Naive thymus-derived CD4-positive, alpha-beta T cell (primary cell): ENCODE measurements around the gene FLRT2. TPM values are rescaled to one million over a fixed set of nuclear protein-coding genes. Genes with fewer than 3 reads are reported as not detected.
A peak's percentile ranks its signal among the peaks of the same experiment; 100 is the strongest.

Experiments
- ATAC-seq: fragments of 150-1000 bp; cut with Tn5 transposase; 2 replicates; pipeline ENCODE4 v1.10.0; 2021; ENCODE audit warnings: mild to moderate bottlenecking, moderate library complexity
- CTCF ChIA-PET: fragments of 350-600 bp; sonication (Branson Sonifier 250); formaldehyde crosslinking; loops from one replicate; lab custom pipeline; 2021; ENCODE audit warnings: antibody characterized with exemption; lab: Charles Lee
- POLR2A ChIA-PET: fragments of 350-600 bp; sonication (Branson Sonifier 250); formaldehyde crosslinking; loops from one replicate; lab custom pipeline; 2021; ENCODE audit warnings: antibody characterized with exemption, inconsistent platforms; lab: Charles Lee
- DNase-seq, 9 donors: peaks; one replicate each; pipeline versions ENCODE4 v3.0.0 to v3.0.0-alpha.2; 2020 to 2022; ENCODE audit warnings: mixed read lengths in 1 of 9
- H3K27ac ChIP-seq: one replicate; pipeline ENCODE4 v1.7.0; 2013; ENCODE audit warnings: mild to moderate bottlenecking, low read depth, low read length, moderate library complexity
- H3K27me3 ChIP-seq, 2 donors: one replicate each; pipeline ENCODE4 v1.7.0; 2013; ENCODE audit warnings: low read length in 2 of 2, mild to moderate bottlenecking in 2 of 2, moderate library complexity in 2 of 2; ENCODE audit not compliant: control insufficient read depth in 2 of 2, insufficient read depth in 2 of 2
- H3K36me3 ChIP-seq, 3 experiments: 1 replicate in 2 of 3; 2 replicates in 1 of 3; pipeline ENCODE4 v1.7.0; 2013; ENCODE audit warnings: low read length in 3 of 3, mild to moderate bottlenecking in 3 of 3, moderate library complexity in 1 of 3; ENCODE audit not compliant: insufficient read depth in 3 of 3, control insufficient read depth in 2 of 3
- H3K4me1 ChIP-seq, 2 donors: one replicate each; pipeline ENCODE4 v1.7.0; 2013; ENCODE audit warnings: low read length in 2 of 2, mild to moderate bottlenecking in 2 of 2, moderate library complexity in 1 of 2; ENCODE audit not compliant: control insufficient read depth in 2 of 2, insufficient read depth in 2 of 2
- H3K4me3 ChIP-seq: 2 replicates; pipeline ENCODE4 v1.7.0; 2013; ENCODE audit warnings: mild to moderate bottlenecking, low read length
- H3K9me3 ChIP-seq, 3 experiments: 1 replicate in 2 of 3; 2 replicates in 1 of 3; pipeline ENCODE4 v1.7.0; 2013; ENCODE audit warnings: low read length in 3 of 3; ENCODE audit not compliant: control insufficient read depth in 2 of 3
- H3K27ac Mint-ChIP-seq, 9 donors: one replicate each; pipeline ENCODE4 v1.8.0; 2020 to 2022; ENCODE audit warnings: mixed read lengths in 9 of 9, mild to moderate bottlenecking in 8 of 9, moderate library complexity in 5 of 9, inconsistent platforms in 2 of 9
- H3K27me3 Mint-ChIP-seq, 5 donors: one replicate each; pipeline ENCODE4 v1.8.0; 2021 to 2022; ENCODE audit warnings: mixed read lengths in 5 of 5, mild to moderate bottlenecking in 1 of 5
- H3K36me3 Mint-ChIP-seq, 5 donors: one replicate each; pipeline ENCODE4 v1.8.0; 2020 to 2022; ENCODE audit warnings: mixed read lengths in 5 of 5, mild to moderate bottlenecking in 3 of 5, inconsistent platforms in 1 of 5
- H3K4me1 Mint-ChIP-seq, 7 donors: one replicate each; pipeline ENCODE4 v1.8.0; 2020 to 2022; ENCODE audit warnings: mixed read lengths in 7 of 7, mild to moderate bottlenecking in 3 of 7, inconsistent platforms in 1 of 7
- H3K4me3 Mint-ChIP-seq, 10 donors: one replicate each; pipeline ENCODE4 v1.8.0; 2020 to 2022; ENCODE audit warnings: mild to moderate bottlenecking in 10 of 10, mixed read lengths in 10 of 10, moderate library complexity in 6 of 10, inconsistent platforms in 2 of 10
- H3K9me3 Mint-ChIP-seq, 11 donors: one replicate each; pipeline ENCODE4 v1.8.0; 2020 to 2022; ENCODE audit warnings: mixed read lengths in 11 of 11, mild to moderate bottlenecking in 4 of 11, inconsistent platforms in 1 of 11, moderate library complexity in 1 of 11
- intact Hi-C, 2 donors: fragments of 100-400 bp; cut with micrococcal nuclease; formaldehyde crosslinking; loops; one replicate each; pipeline ENCODE4 v1.15.1; 2023
- polyA plus RNA-seq, 2 donors: library from polyadenylated mRNA; unstranded; fragments of 300-500 nt; fragmentation: Illumina TruSeq; gene quantifications; one replicate each; pipeline ENCODE4 v1.2.3, GENCODE V29; 2021
- total RNA-seq, 6 experiments: library from RNA in 5 of 6; stranded (reverse) in 5 of 6; gene quantifications; 1 replicate in 5 of 6; 2 replicates in 1 of 6; pipeline ENCODE4 v1.2.3 and lab custom pipeline; 2021 to 2026

Gene FLRT2, protein sequence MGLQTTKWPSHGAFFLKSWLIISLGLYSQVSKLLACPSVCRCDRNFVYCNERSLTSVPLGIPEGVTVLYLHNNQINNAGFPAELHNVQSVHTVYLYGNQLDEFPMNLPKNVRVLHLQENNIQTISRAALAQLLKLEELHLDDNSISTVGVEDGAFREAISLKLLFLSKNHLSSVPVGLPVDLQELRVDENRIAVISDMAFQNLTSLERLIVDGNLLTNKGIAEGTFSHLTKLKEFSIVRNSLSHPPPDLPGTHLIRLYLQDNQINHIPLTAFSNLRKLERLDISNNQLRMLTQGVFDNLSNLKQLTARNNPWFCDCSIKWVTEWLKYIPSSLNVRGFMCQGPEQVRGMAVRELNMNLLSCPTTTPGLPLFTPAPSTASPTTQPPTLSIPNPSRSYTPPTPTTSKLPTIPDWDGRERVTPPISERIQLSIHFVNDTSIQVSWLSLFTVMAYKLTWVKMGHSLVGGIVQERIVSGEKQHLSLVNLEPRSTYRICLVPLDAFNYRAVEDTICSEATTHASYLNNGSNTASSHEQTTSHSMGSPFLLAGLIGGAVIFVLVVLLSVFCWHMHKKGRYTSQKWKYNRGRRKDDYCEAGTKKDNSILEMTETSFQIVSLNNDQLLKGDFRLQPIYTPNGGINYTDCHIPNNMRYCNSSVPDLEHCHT
- not detected for total RNA-seq
- polyA plus RNA-seq = not detected
- not detected for total RNA-seq (lab: John Stamatoyannopoulos, UW)

DNA sequence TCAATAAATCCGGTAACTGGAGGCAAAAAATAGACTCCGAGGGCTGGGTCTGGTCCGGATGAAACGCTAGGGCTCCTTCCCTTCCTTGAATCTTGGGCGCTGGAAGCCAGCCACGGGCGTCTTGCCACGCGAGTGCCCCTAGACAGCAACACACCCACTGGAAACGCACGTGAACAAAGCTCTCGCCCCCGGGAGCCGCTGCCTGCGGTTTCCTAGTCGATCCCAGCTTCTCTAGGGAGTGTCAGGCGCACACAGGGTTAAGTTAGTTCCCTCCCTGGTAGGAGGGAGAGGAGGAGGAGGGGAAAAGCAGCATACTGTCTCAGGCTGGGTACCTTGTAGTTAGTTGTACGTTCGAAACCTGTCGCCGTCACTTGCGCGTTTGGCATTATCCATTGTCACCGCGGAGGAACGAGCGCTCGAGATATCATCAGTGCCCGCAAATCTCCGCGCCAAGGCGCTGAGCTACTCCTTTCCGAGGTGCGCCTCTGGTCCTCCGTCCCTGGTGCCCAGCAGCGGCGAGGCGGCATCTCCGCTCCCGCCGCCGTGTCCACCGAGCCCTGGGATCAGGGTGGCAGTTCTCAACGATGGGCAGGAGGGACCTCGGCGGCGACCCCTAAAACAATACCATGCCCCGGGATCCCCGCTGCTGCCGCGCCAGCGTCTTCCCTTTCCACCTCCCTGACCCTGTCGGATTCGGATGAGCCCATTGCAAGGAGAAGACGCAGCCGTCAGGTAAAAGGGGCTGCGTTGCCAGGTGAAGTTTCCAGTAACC lies at the start of gene FLRT2:
Gene FLRT2 (plus strand): TSS at position 342 of the 772 bp plus-strand sequence. CDS start 91,371 bp downstream, outside the sequence.
- H3K27me3 ChIP-seq = peaks cover 0 to 6% of the 10 kb centered on the region in 2 donors
- no peak within 1 kb of the TSS for H3K4me3 ChIP-seq
- no peak within 1 kb of the TSS for H3K27ac ChIP-seq
- DNase-seq (no peak), ATAC-seq (no peak)
- peaks cover 62 to 80% (median 69%) of the 10 kb centered on the region in 5 donors for H3K27me3 Mint-ChIP-seq
- no peaks in the 10 kb centered on the region for H3K4me1 ChIP-seq
- H3K4me3 Mint-ChIP-seq = peak within 1 kb of the TSS in 1 of 10 donors; percentile 40
- peak within 1 kb of the TSS in 1 of 9 donors; percentile 18 for H3K27ac Mint-ChIP-seq
- H3K4me1 Mint-ChIP-seq = peaks cover 0 to 21% (median 16%) of the 10 kb centered on the region in 7 donors
- no peaks in the 10 kb centered on the region for H3K9me3 ChIP-seq
- H3K9me3 Mint-ChIP-seq = peaks cover 0 to 13% (median 2%) of the 10 kb centered on the region in 11 donors
- ChIA-PET CTCF (no interaction called here), POLR2A (no interaction called here)
- no peaks in the 10 kb centered on the region for H3K36me3 ChIP-seq
- intact Hi-C loops = no loop called here
- peaks cover 0 to 5% (median 0%) of the 10 kb centered on the region in 5 donors for H3K36me3 Mint-ChIP-seq

DNA sequence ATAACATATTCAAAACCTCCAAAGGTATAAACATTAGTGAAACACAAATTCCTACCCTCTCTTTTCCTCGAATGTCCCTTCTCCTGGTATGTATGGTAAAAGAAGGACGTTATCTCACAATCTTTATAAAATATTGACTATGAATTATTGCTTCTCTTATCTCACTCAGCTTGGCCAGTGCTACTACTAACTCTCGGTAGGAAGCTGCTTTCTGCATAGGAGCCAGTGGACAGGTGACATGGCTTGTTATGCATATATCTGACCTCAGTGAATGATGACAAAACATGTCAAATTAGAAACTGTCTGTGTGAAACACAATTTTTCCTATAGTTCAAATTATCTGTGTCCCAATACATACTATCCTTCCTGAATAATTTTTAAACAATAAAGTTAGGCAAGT lies 48.5 kb upstream of the FLRT2 start:
- peaks cover 0 to 2% (median 0%) of the 10 kb centered on the region in 7 donors for H3K4me1 Mint-ChIP-seq
- H3K36me3 Mint-ChIP-seq = no peaks in the 10 kb centered on the region
- no peak overlapping the region for H3K27ac Mint-ChIP-seq
- Histone ChIP-seq H3K9me3 (no peaks in the 10 kb centered on the region), H3K27ac (no peak overlapping the region), H3K4me1 (no peaks in the 10 kb centered on the region), H3K27me3 (no peaks in the 10 kb centered on the region), H3K36me3 (no peaks in the 10 kb centered on the region), H3K4me3 (no peak overlapping the region)
- ChIA-PET CTCF (no interaction called here), POLR2A (no interaction called here)
- DNase-seq = no peak
- H3K27me3 Mint-ChIP-seq = no peaks in the 10 kb centered on the region
- H3K9me3 Mint-ChIP-seq = peaks cover 0 to 6% (median 0%) of the 10 kb centered on the region in 11 donors
- intact Hi-C loops = no loop called here
- H3K4me3 Mint-ChIP-seq = no peak overlapping the region
- ATAC-seq = no peak

- Mint-ChIP-seq H3K27ac (no peak overlapping the region), H3K4me3 (no peak overlapping the region), H3K27me3 (no peaks in the 10 kb centered on the region), H3K4me1 (peaks cover 0 to 2% (median 0%) of the 10 kb centered on the region in 7 donors), H3K36me3 (no peaks in the 10 kb centered on the region), H3K9me3 (peaks cover 0 to 6% (median 0%) of the 10 kb centered on the region in 11 donors)
- no peak for ATAC-seq
- Histone ChIP-seq H3K36me3 (no peaks in the 10 kb centered on the region), H3K9me3 (no peaks in the 10 kb centered on the region), H3K27ac (no peak overlapping the region), H3K27me3 (no peaks in the 10 kb centered on the region), H3K4me3 (no peak overlapping the region), H3K4me1 (no peaks in the 10 kb centered on the region)
- ChIA-PET POLR2A (no interaction called here), CTCF (no interaction called here)
- intact Hi-C loops = no loop called here
- no peak for DNase-seq
Observed at GRCh38 chr14:85482552-85482951, 47.4 kb upstream of the FLRT2 start.

GRCh38 chr14:85483037-85483436 lies 46.9 kb upstream of the FLRT2 start:
- Mint-ChIP-seq H3K27me3 (no peaks in the 10 kb centered on the region), H3K36me3 (no peaks in the 10 kb centered on the region), H3K4me3 (no peak overlapping the region), H3K9me3 (peaks cover 0 to 6% (median 0%) of the 10 kb centered on the region in 11 donors), H3K27ac (no peak overlapping the region), H3K4me1 (peaks cover 0 to 2% (median 0%) of the 10 kb centered on the region in 7 donors)
- DNase-seq (no peak), ATAC-seq (no peak)
- no peaks in the 10 kb centered on the region for H3K4me1 ChIP-seq
- ChIA-PET POLR2A (no interaction called here), CTCF (no interaction called here)
- no peaks in the 10 kb centered on the region for H3K36me3 ChIP-seq
- H3K4me3 ChIP-seq = no peak overlapping the region
- H3K27ac ChIP-seq = no peak overlapping the region
- intact Hi-C loops = no loop called here
- H3K9me3 ChIP-seq = no peaks in the 10 kb centered on the region
- no peaks in the 10 kb centered on the region for H3K27me3 ChIP-seq

GRCh38 chr14:85483652-85484051 lies 46.3 kb upstream of the FLRT2 start:
- intact Hi-C loops = no loop called here
- Mint-ChIP-seq H3K36me3 (no peaks in the 10 kb centered on the region), H3K4me3 (no peak overlapping the region), H3K27ac (no peak overlapping the region), H3K27me3 (no peaks in the 10 kb centered on the region), H3K9me3 (peaks cover 0 to 6% (median 2%) of the 10 kb centered on the region in 11 donors), H3K4me1 (peaks cover 0 to 2% (median 0%) of the 10 kb centered on the region in 7 donors)
- H3K9me3 ChIP-seq = no peaks in the 10 kb centered on the region
- no peak overlapping the region for H3K27ac ChIP-seq
- H3K36me3 ChIP-seq = no peaks in the 10 kb centered on the region
- H3K4me1 ChIP-seq = no peaks in the 10 kb centered on the region
- ChIA-PET POLR2A (no interaction called here), CTCF (no interaction called here)
- DNase-seq (no peak), ATAC-seq (no peak)
- no peaks in the 10 kb centered on the region for H3K27me3 ChIP-seq
- H3K4me3 ChIP-seq = no peak overlapping the region

DNA sequence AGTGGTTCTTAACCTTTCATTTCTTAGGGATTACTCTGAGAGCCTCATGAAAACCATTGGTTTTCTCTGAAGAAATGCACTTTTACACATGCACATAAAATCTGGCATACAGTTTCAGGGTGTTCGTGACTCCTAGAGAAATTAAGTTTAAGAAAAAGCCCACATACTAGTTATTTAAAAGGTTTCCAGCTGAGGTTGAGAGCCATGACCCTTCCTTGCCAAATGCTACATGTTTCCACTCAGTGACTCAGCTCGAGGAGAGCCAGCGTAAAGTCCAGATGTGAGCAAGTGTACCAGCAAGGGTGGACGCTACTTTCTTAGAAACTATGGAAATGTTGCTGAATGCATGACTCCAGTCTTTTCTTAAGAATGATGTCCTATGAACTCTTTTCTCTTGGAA lies 42.7 kb upstream of the FLRT2 start:
- Mint-ChIP-seq H3K4me1 (peaks cover 0 to 2% (median 0%) of the 10 kb centered on the region in 7 donors), H3K4me3 (no peak overlapping the region), H3K36me3 (peaks cover 0 to 3% (median 0%) of the 10 kb centered on the region in 5 donors), H3K27ac (no peak overlapping the region), H3K27me3 (no peaks in the 10 kb centered on the region), H3K9me3 (peaks cover 3 to 22% (median 12%) of the 10 kb centered on the region in 11 donors)
- no peaks in the 10 kb centered on the region for H3K36me3 ChIP-seq
- no peak overlapping the region for H3K4me3 ChIP-seq
- ATAC-seq (no peak), DNase-seq (no peak)
- no peak overlapping the region for H3K27ac ChIP-seq
- no peaks in the 10 kb centered on the region for H3K27me3 ChIP-seq
- no peaks in the 10 kb centered on the region for H3K4me1 ChIP-seq
- H3K9me3 ChIP-seq = no peaks in the 10 kb centered on the region
- ChIA-PET POLR2A (no interaction called here), CTCF (no interaction called here)
- intact Hi-C loops = no loop called here
